Measurements from ENCODE around the gene SS18L1. TPM values are rescaled to one million over a fixed set of nuclear protein-coding genes. Genes with fewer than 3 reads are reported as not detected.

The SS18L1 gene
- total and polyA plus RNA-seq, 10 donors, result 6.7 to 18.6 (median 13.9) TPM

DNA sequence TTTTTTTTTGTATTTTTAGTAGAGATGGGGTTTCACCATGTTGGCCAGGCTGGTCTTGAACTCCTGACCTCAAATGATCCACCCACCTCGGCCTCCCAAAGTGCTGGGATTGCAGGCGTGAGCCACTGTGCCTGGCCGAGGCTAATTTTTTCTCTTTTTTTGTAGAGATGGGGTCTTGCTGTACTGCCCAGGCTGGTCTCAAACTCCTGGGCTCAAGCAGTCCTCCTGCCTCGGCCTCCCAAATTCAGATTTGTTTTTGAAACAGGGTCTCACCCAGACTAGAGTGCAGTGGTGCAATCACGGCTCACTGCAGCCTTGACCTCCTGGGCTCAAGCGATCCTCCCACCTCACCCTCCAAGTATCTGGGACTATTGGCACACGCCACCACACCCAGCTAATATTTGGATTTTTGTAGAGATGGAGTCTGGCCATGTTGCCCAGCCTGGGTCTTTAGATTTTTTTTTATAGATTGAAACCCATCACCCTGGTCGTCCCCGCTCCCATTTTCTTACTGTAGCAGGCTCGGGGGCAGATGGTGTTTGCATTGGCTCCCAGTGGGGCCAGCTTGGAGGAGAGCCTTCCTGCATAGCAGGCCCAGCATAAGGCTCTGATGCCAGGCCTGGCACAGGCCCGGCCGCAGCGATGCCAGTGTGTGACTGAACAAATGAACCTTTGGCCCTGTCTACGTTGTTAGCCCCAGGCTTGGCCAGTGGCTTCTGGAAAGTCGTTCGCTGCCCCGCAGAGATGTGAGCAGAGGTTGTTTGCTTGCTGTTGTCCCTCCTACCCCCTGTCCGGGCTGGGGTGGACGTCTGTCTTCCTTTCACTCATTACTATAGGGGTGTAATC, 35.0 kb downstream of the SS18L1 start:
- no peaks in the 10 kb centered on the region for H3K27me3 ChIP-seq (replicated peaks in 1 of 7)
- no peaks in the 10 kb centered on the region for H3K9me3 ChIP-seq
- TF ChIP-seq, protein P1, sequence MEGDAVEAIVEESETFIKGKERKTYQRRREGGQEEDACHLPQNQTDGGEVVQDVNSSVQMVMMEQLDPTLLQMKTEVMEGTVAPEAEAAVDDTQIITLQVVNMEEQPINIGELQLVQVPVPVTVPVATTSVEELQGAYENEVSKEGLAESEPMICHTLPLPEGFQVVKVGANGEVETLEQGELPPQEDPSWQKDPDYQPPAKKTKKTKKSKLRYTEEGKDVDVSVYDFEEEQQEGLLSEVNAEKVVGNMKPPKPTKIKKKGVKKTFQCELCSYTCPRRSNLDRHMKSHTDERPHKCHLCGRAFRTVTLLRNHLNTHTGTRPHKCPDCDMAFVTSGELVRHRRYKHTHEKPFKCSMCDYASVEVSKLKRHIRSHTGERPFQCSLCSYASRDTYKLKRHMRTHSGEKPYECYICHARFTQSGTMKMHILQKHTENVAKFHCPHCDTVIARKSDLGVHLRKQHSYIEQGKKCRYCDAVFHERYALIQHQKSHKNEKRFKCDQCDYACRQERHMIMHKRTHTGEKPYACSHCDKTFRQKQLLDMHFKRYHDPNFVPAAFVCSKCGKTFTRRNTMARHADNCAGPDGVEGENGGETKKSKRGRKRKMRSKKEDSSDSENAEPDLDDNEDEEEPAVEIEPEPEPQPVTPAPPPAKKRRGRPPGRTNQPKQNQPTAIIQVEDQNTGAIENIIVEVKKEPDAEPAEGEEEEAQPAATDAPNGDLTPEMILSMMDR (IDR thresholded peaks at IDR 0.05 in 8 of 11, conservative IDR thresholded peaks at IDR 0.05 in 3 of 11), result no peak
- TF ChIP-seq POLR2AphosphoS5 (IDR thresholded peaks at IDR 0.05), result no peak
- TF ChIP-seq POLR2A (IDR thresholded peaks at IDR 0.05), result no peak
- H3K4me3 ChIP-seq, result no peak overlapping the region
- DNase-seq, result peak; percentile 67
- H3K36me3 ChIP-seq, result peaks cover 0 to 57% (median 23%) of the 10 kb centered on the region in 6 donors
- intact Hi-C loops (cut with DNase I; ENCODE audit: low total_unique reads), result no loop called here
- H3K4me1 ChIP-seq, result peaks cover 3 to 16% (median 13%) of the 10 kb centered on the region in 6 donors
- H3K27ac ChIP-seq, result no peak overlapping the region
- 92 to 97% (median 94%) methylated on average over 19 of the region's 19 CpGs for WGBS, 5 donors

DNA sequence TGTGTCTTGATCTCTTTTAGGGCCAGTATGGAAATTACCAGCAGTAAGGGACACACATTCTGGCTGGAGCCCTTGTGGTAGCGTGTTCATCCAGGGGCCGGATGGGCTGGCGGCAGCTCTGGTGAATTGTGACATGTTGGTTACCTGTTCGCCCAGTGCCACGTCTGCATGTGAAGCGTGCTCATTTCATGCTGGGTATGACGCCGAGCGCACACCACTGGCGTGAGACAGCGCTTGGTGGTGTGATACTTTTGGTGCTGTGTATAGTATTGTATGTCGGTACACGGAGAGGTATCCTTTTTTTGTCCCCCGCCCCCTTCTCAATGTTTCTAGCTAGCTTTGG, 35.6 kb downstream of the SS18L1 start:
- no peaks in the 10 kb centered on the region for H3K9me3 ChIP-seq
- H3K36me3 ChIP-seq, result peaks cover 0 to 51% (median 19%) of the 10 kb centered on the region in 6 donors
- H3K4me1 ChIP-seq, result peaks cover 9 to 22% (median 19%) of the 10 kb centered on the region in 6 donors
- no peak overlapping the region for H3K4me3 ChIP-seq
- WGBS, 5 donors, result 89 to 99% (median 97%) methylated on average over 14 of the region's 14 CpGs
- intact Hi-C loops (cut with DNase I; ENCODE audit: low total_unique reads), result no loop called here
- DNase-seq, result peak; percentile 48
- TF ChIP-seq, protein P1 (IDR thresholded peaks at IDR 0.05 in 8 of 11, conservative IDR thresholded peaks at IDR 0.05 in 3 of 11), result no peak
- TF ChIP-seq POLR2AphosphoS5 (IDR thresholded peaks at IDR 0.05) (no peak), POLR2A (IDR thresholded peaks at IDR 0.05) (no peak)
- H3K27ac ChIP-seq, result no peak overlapping the region
- no peaks in the 10 kb centered on the region for H3K27me3 ChIP-seq (replicated peaks in 1 of 7)

DNA sequence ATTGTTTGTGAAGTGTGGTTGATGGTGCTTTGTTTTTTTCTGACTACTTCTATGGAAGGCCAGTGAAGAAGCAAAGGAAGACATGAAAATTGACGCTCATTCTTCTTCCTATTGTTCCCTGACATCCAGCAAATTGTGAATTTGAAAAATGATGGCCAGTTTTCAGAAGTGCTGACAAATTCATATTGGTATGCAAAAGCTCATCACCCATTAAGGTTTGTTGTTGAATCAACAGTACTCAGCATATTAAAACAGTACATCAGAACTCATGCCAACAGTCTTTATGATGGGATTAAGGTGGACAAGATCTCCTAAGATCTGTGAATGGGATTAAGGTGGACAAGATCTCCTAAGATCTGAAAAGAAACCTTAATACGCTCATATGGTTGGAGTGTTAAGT, 38.2 kb downstream of the SS18L1 start:
- intact Hi-C loops (cut with DNase I; ENCODE audit: low total_unique reads), result loop anchor here (5.0 to 10.0 kb wide), 2 partner anchors 40 to 63 kb away; partner anchors contain the start of genes PSMA7 and SS18L1
- Histone ChIP-seq H3K27me3 (replicated peaks in 1 of 7) (no peaks in the 10 kb centered on the region), H3K4me3 (peak overlapping the region in 4 of 8 donors; percentile 82 to 89 (median 84)), H3K36me3 (peaks cover 0 to 24% (median 6%) of the 10 kb centered on the region in 6 donors), H3K9me3 (no peaks in the 10 kb centered on the region), H3K4me1 (peaks cover 16 to 49% (median 36%) of the 10 kb centered on the region in 6 donors), H3K27ac (peak overlapping the region in 7 of 8 donors; percentile 96 to 99 (median 97))
- 84 to 94% (median 88%) methylated on average over 2 of the region's 2 CpGs for WGBS, 5 donors
- no peak for DNase-seq
- TF ChIP-seq POLR2AphosphoS5 (IDR thresholded peaks at IDR 0.05), result no peak
- TF ChIP-seq, protein P1 (IDR thresholded peaks at IDR 0.05 in 8 of 11, conservative IDR thresholded peaks at IDR 0.05 in 3 of 11), result no peak
- no peak for TF ChIP-seq POLR2A (IDR thresholded peaks at IDR 0.05)

Measured in spleen (tissue), 11 donors.